GM04504 (cell line): ENCODE results near the gene FDX2.

Experiments
- DNase-seq: peaks from one replicate; pipeline ENCODE4 v3.0.0-alpha.2; 2012; ENCODE audit warnings: low read depth

FDX2 gene

GRCh38 chr19:10332965-10333757 lies 17.3 kb upstream of the FDX2 start, which contains the start of gene RAVER1:
Gene RAVER1, minus strand, starts transcription at chr19:10333529. Its CDS starts 22 bp downstream, at chr19:10333507.
- DNase-seq = peak; percentile 94

GRCh38 chr19:10332158-10332964 lies 16.5 kb upstream of the FDX2 start:
- DNase-seq = no peak

GRCh38 chr19:10329555-10329954 lies 13.7 kb upstream of the FDX2 start:
- DNase-seq = no peak

GRCh38 chr19:10328558-10329429 lies 13.0 kb upstream of the FDX2 start:
- no peak for DNase-seq

DNA sequence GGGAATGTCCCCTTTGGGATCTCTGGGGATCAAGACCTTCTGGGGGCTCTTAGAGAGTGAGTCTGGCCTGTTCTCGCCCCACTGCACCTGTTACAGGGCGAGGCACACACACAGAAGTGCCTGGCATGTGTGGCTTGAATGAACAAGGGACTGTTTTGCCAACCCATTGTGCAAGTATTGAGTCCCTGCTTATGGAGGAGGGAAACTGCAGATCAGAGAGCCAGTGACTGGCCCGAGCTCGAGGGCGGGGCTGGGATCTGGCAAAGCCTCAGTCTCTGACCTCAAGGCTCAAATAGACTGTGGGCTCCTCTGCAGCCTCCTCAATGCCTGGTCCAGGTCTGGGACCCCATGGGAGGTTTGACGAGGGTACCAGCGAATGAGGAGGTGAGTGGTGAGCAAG lies 12.0 kb upstream of the FDX2 start:
- no peak for DNase-seq

GRCh38 chr19:10325732-10326131 lies 9.9 kb upstream of the FDX2 start:
- DNase-seq = no peak

GRCh38 chr19:10321874-10322835 lies 6.3 kb upstream of the FDX2 start:
- no peak for DNase-seq

GRCh38 chr19:10321417-10321797 lies 5.6 kb upstream of the FDX2 start:
- DNase-seq = no peak

DNA sequence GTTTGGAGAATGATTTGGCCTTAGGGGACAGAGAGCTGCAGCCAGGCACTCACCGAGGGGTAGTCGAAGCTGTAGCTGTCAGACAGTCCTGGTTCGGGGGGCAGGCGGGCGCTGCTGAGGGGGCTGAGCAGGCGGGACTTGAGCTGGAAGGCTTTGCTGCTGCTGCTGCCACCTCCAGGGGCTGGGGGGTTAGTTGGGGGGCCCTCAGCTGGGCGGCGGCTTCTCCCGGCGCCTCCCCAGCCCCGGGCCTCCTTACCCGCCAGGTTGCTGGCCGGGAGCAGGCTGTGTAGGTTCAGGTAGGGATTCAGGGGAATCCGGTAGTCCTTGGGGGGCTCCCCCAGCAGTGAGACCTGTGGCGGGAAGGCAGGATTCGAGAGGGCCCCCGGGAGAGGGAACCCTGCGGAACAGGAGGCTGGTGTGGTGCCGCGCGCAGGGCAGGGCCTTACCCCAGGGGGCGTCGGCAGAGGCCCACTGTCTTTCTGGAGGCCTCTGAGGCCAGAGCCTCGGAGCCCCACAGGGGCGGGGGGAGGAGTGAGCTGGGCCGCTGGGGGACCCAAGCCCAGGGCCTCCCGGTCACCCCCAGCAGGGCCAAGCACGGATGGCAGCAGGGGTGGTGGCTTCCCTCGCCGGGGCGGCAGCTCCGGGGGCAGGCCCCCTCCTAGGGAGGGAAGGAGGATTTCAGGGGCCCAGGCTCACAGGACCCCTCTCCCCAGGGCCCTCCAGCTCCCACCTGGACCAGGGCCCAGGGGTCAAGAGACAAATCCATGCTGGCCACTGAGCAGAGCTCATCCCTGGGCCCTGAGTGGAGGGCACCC lies 5.0 kb upstream of the FDX2 start:
- no peak for DNase-seq

- no peak for DNase-seq
These were observed 3.2 kb upstream of the FDX2 start for GRCh38 chr19:10318807-10319682.

DNA sequence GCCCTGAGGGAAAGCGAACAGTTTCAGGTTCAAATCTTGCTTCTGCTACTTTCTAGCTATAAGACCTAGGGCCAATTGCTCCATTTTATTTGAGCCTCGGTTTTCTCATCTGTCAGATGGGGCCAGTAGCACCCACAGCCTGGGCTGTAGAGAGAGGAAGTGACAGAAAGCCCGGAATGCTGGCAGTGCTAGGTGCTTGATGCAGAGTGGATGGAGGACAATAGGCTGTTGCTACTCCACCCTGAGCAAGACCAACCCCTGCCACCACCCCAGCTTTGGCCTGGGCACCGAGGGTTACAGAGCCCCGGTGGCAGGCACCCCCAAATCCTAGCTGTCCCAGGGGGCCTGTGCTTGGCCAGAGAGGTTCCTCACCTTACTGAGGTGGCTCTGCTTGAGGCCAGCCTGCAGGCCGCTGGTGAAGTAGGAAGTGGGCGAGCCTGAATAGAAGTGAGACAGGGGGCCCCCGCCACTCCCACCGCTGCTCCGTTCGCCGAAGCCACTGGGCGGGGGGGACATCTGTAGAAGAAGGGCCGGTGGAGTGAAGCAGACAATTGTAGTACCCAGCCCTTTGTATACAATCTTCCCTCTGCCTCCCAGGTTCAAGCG lies 2.1 kb upstream of the FDX2 start:
- DNase-seq = no peak

GRCh38 chr19:10317045-10317856 lies 1.4 kb upstream of the FDX2 start:
- no peak for DNase-seq

- DNase-seq = no peak
These were observed 622 bp upstream of the FDX2 start for GRCh38 chr19:10316229-10317044.

DNA sequence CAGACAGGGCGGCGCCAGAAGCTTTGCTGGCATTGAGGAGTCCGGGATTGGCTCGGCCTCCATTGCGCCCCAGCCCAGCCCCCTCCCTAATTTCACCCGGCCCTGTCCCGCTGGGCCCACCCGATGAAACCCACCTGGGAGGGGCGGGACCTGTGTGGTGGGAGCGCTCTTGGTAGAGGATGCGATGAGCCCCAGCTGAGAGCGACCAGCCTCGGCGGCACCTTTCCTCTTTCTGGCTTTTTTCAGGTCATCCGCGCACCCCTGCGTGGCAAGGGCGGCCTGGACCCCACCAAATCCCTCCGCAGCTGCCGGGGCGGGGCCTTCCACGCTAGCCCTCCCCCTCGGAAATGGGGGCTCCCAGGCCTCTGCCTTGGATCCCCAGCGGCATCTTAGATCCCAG lies 6.4 kb downstream of the FDX2 start, which contains the start of gene ZGLP1:
TSS of gene ZGLP1 (minus strand) at position 393 of the 400 bp plus-strand sequence.
- no peak for DNase-seq

DNA sequence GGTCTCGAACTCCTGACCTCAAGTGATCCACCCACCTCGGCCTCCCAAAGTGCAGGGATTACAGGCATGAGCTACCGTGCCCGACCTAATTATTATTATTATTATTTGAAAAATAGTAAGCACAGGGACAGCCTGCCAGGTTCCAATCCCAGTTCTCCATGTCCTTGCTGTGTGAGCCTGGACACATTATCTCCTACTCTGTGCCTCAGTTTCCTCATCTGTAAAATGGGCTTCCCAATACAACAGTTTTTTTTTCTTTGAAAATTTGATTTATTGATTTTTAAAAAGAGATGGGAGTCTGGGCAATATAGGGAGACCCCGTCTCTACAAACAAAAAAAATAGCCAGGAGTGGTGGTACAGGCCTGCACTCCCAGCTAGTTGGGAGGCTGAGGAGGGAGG lies 9.5 kb downstream of the FDX2 start:
- DNase-seq = no peak

DNA sequence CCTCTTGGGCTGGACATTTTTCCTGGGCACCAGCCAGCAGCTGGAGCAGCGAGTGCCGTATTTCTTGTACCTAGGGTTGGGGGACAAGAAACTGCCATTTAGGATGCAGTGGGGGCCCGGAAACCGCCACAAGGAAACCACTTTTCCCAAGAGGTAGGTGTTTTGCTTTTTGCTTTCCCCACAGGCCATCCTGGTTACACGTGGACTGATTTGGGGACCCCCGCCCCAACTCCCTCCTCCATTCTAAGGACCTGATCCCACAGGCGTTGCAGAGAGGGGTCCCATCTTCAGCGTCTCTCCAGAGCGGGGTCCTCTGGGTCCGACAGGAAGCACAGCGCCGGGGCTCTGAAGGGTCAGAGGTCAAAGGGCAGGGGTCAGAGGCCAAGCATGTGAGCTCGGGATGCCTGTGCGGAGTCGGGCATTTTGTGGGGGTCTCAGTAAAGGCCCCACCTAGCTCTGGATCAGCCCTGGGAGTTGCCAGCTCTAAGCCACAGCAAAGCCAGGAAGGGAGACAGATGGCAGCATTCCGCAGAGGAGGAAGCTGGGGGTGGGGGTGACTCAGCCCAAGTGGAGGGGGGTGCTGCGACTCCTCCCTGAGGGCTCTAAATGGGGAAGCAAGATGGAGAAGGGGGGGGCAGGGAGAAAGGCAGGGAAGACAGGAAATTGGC lies 10.5 kb downstream of the FDX2 start:
- DNase-seq = no peak
